NCI-H2107 treated with DMSO at 0.1 percent for 48 hours (cell line): ENCODE data around the gene SEPTIN3.

ENCODE experiments used
- DNase-seq: peaks from one replicate; lab custom pipeline; 2025; ENCODE audit not compliant: unreplicated experiment; lab: John Stamatoyannopoulos, UW

SEPTIN3 gene

GRCh38 chr22:41975299-41976069 lies 6.2 kb downstream of the SEPTIN3 start:
- DNase-seq: no peak

- peak; percentile 5 for DNase-seq
Observed at GRCh38 chr22:41976070-41976901, 7.0 kb downstream of the SEPTIN3 start.

GRCh38 chr22:41976961-41977566 lies 7.8 kb downstream of the SEPTIN3 start:
- peak; percentile 32 for DNase-seq

- DNase-seq: no peak
Observed at GRCh38 chr22:41978732-41979131, 9.5 kb downstream of the SEPTIN3 start.

GRCh38 chr22:41979423-41980250 lies 10.4 kb downstream of the SEPTIN3 start:
- no peak for DNase-seq

GRCh38 chr22:41982865-41983264 lies 13.6 kb downstream of the SEPTIN3 start:
- no peak for DNase-seq

GRCh38 chr22:41983513-41984405 lies 14.5 kb downstream of the SEPTIN3 start:
- DNase-seq: no peak

- no peak for DNase-seq
Observed at GRCh38 chr22:41987276-41987675, 18.0 kb downstream of the SEPTIN3 start.

GRCh38 chr22:41989246-41989645 lies 20.0 kb downstream of the SEPTIN3 start:
- no peak for DNase-seq

GRCh38 chr22:41991111-41991510 lies 21.9 kb downstream of the SEPTIN3 start:
- DNase-seq: no peak

- no peak for DNase-seq
Observed at GRCh38 chr22:41992496-41992895, 23.3 kb downstream of the SEPTIN3 start.

GRCh38 chr22:41995211-41995610 lies 26.0 kb downstream of the SEPTIN3 start:
- DNase-seq: no peak

- DNase-seq: no peak
Observed at GRCh38 chr22:41996826-41997225, 27.6 kb downstream of the SEPTIN3 start.

- DNase-seq: no peak
Observed at GRCh38 chr22:41998361-41999261, 29.4 kb downstream of the SEPTIN3 start, which contains the start of gene WBP2NL. Gene WBP2NL, plus strand, starts transcription at chr22:41998788. Its CDS starts 31 bp downstream, at chr22:41998819.

- DNase-seq: no peak
Observed at GRCh38 chr22:42000466-42000865, 31.2 kb downstream of the SEPTIN3 start.

- DNase-seq: no peak
Observed at GRCh38 chr22:42001121-42001520, 31.9 kb downstream of the SEPTIN3 start.

- no peak for DNase-seq
Observed at GRCh38 chr22:42001706-42002105, 32.5 kb downstream of the SEPTIN3 start.

GRCh38 chr22:42007922-42008321 lies 38.7 kb downstream of the SEPTIN3 start:
- no peak for DNase-seq

- no peak for DNase-seq
Observed at GRCh38 chr22:42010778-42011177, 41.5 kb downstream of the SEPTIN3 start.
